ENCODE data around the gene PIM3.

DNA sequence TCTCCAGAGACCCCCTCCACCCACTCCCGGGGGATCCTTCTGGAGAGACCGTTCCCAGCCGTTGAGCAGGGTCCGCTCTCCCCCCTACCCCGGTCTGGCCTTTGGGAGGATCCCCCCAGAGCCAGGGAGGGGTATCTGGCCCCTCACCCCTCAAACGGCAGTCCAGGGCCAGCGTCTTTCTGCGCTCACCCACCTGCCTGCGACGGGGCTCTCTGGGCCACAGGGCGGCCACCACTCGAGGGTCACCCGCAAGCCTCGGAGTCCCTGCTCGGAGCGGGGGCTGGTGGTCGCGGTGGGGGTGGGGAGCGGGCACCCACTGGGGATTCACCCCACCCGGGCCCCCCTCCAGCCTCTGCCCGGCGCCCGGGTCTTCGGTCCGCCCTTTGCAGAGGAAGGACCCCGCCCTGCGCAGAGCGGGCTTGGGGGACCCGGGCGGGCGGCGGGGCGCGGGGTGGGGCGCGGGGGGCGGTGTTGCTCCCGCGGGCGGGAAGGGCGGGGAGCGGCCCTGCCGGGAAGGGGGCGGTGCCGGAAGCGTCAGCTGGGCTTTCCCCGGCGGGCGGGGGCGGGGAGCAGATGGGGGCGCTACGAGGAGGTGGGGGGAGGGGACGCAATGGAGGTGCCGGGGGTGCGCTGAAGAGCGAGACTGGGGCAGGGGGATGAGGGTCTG lies 25.5 kb upstream of the PIM3 start:
- TF ChIP-seq, protein P1, sequence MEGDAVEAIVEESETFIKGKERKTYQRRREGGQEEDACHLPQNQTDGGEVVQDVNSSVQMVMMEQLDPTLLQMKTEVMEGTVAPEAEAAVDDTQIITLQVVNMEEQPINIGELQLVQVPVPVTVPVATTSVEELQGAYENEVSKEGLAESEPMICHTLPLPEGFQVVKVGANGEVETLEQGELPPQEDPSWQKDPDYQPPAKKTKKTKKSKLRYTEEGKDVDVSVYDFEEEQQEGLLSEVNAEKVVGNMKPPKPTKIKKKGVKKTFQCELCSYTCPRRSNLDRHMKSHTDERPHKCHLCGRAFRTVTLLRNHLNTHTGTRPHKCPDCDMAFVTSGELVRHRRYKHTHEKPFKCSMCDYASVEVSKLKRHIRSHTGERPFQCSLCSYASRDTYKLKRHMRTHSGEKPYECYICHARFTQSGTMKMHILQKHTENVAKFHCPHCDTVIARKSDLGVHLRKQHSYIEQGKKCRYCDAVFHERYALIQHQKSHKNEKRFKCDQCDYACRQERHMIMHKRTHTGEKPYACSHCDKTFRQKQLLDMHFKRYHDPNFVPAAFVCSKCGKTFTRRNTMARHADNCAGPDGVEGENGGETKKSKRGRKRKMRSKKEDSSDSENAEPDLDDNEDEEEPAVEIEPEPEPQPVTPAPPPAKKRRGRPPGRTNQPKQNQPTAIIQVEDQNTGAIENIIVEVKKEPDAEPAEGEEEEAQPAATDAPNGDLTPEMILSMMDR (IDR thresholded peaks at IDR 0.05) = no peak
- no peak for TF ChIP-seq EP300 (IDR thresholded peaks at IDR 0.05)
